IMR-90 (cell line): ENCODE measurements around the gene TOMM7. TPM values are rescaled to one million over a fixed set of nuclear protein-coding genes. Genes with fewer than 3 reads are reported as not detected.

Experiments
- ATAC-seq: fragments of 200-7000 bp; cut with Tn5 transposase; 2 replicates; pipeline ENCODE4 v1.9.1; 2020; ENCODE audit warnings: low read depth, mild to moderate bottlenecking, moderate library complexity
- BruUV-seq: library from RNA; stranded (reverse); fragments of 400-500 nt; replicated peaks from 2 replicates; lab custom pipeline; 2021; lab: Mats Ljungman, UMichigan
- CTCF ChIA-PET: fragments of 300-600 bp; formaldehyde crosslinking; extraction: SDS; loops from one replicate; lab custom pipeline; 2021; ENCODE audit warnings: antibody characterized with exemption; lab: Yijun Ruan, JAX
- POLR2A ChIA-PET: fragments of 300-600 bp; sonication (Branson Sonifier 250); formaldehyde crosslinking; loops from one replicate; lab custom pipeline; 2022; ENCODE audit warnings: antibody characterized with exemption; ENCODE audit not compliant: unreplicated experiment; lab: Charles Lee
- DNase-seq: peaks from one replicate; pipeline ENCODE4 v3.0.0; 2013
- H2AFZ ChIP-seq: replicated peaks from 2 replicates; pipeline ENCODE3; 2013; ENCODE audit warnings: low read length, mild to moderate bottlenecking; ENCODE audit not compliant: poor library complexity
- H2AK5ac ChIP-seq: 2 replicates; pipeline ENCODE4 v1.6.1; 2013; ENCODE audit warnings: low read depth, low read length, inconsistent platforms
- H2AK9ac ChIP-seq: replicated peaks from 2 replicates; pipeline ENCODE3; 2013; ENCODE audit warnings: mild to moderate bottlenecking, low read depth, low read length, moderate library complexity; ENCODE audit not compliant: poor library complexity
- H2BK120ac ChIP-seq: 2 replicates; pipeline ENCODE4 v1.6.1; 2013; ENCODE audit warnings: low read depth, low read length, inconsistent platforms
- H2BK15ac ChIP-seq: 3 replicates; pipeline ENCODE4 v1.6.1; 2013; ENCODE audit warnings: low read depth, low read length, inconsistent platforms
- H2BK20ac ChIP-seq: 2 replicates; pipeline ENCODE4 v1.6.1; 2013; ENCODE audit warnings: low read depth, mild to moderate bottlenecking, inconsistent platforms, low read length, moderate library complexity
- H2BK5ac ChIP-seq: 2 replicates; pipeline ENCODE4 v1.6.1; 2013; ENCODE audit warnings: mild to moderate bottlenecking, low read depth, low read length, inconsistent platforms; ENCODE audit not compliant: poor library complexity, severe bottlenecking
- H3K14ac ChIP-seq: replicated peaks from 2 replicates; pipeline ENCODE4 v1.6.1; 2013; ENCODE audit warnings: low read depth, low read length, inconsistent platforms
- H3K18ac ChIP-seq: 2 replicates; pipeline ENCODE4 v1.6.1; 2013; ENCODE audit warnings: low read depth, low read length, control low read depth
- H3K23ac ChIP-seq: 2 replicates; pipeline ENCODE4 v1.6.1; 2013; ENCODE audit warnings: low read depth, low read length, inconsistent platforms
- H3K27ac ChIP-seq: 2 replicates; pipeline ENCODE4 v1.5.1; 2013; ENCODE audit warnings: mild to moderate bottlenecking, control low read depth, low read length; ENCODE audit not compliant: insufficient read depth
- H3K27me3 ChIP-seq: 2 replicates; pipeline ENCODE4 v1.6.1; 2013; ENCODE audit warnings: low read length; ENCODE audit not compliant: control insufficient read depth, insufficient read depth
- H3K36me3 ChIP-seq: 2 replicates; pipeline ENCODE4 v1.6.1; 2013; ENCODE audit warnings: low read length, mixed read lengths; ENCODE audit not compliant: control insufficient read depth, insufficient read depth
- H3K4ac ChIP-seq: 2 replicates; pipeline ENCODE4 v1.6.1; 2013; ENCODE audit warnings: low read depth, low read length, inconsistent platforms
- H3K4me1 ChIP-seq: 2 replicates; pipeline ENCODE4 v1.6.1; 2013; ENCODE audit warnings: low read length, mixed read lengths; ENCODE audit not compliant: control insufficient read depth, insufficient read depth
- H3K4me2 ChIP-seq: 2 replicates; pipeline ENCODE4 v1.6.1; 2013; ENCODE audit warnings: low read depth, mild to moderate bottlenecking, control low read depth, low read length, moderate library complexity
- H3K4me3 ChIP-seq: 2 replicates; pipeline ENCODE4 v1.5.1; 2013; ENCODE audit warnings: low read depth, mild to moderate bottlenecking, control low read depth, low read length, moderate library complexity; ENCODE audit not compliant: insufficient read depth
- H3K56ac ChIP-seq: 2 replicates; pipeline ENCODE4 v1.6.1; 2013; ENCODE audit warnings: low read length, inconsistent platforms; ENCODE audit not compliant: insufficient read depth; ENCODE audit errors: extremely low read depth
- H3K79me1 ChIP-seq, 2 experiments: 2 replicates each; pipeline ENCODE4 v1.6.1; 2013; ENCODE audit warnings: low read length in 2 of 2, inconsistent platforms in 1 of 2, low read depth in 1 of 2
- H3K9ac ChIP-seq: 2 replicates; pipeline ENCODE4 v1.6.1; 2013; ENCODE audit warnings: low read depth, low read length, control low read depth
- H3K9me1 ChIP-seq: 2 replicates; pipeline ENCODE4 v1.6.1; 2013; ENCODE audit warnings: low read length, inconsistent platforms; ENCODE audit not compliant: insufficient read depth
- H3K9me3 ChIP-seq: 2 replicates; pipeline ENCODE4 v1.6.1; 2013; ENCODE audit warnings: low read length; ENCODE audit not compliant: control insufficient read depth, insufficient read depth
- H4K20me1 ChIP-seq: 2 replicates; pipeline ENCODE4 v1.6.1; 2013; ENCODE audit warnings: low read length, inconsistent platforms; ENCODE audit not compliant: insufficient read depth
- H4K5ac ChIP-seq: 2 replicates; pipeline ENCODE4 v1.6.1; 2013; ENCODE audit warnings: mild to moderate bottlenecking, low read depth, low read length, control low read depth
- H4K8ac ChIP-seq, 2 experiments: 2 replicates each; pipeline ENCODE4 v1.6.1; 2013; ENCODE audit warnings: low read depth in 2 of 2, low read length in 2 of 2, control low read depth in 1 of 2, inconsistent platforms in 1 of 2
- H4K91ac ChIP-seq: 2 replicates; pipeline ENCODE4 v1.6.1; 2013; ENCODE audit warnings: low read depth, low read length, inconsistent platforms; ENCODE audit not compliant: insufficient read depth
- CEBPB ChIP-seq: IDR thresholded peaks from 2 replicates; pipeline ENCODE4 v1.6.1; 2012; ENCODE audit warnings: low read depth, low read length, improper control_type of control experiment
- CHD1 ChIP-seq: IDR thresholded peaks from 2 replicates; pipeline ENCODE4 v1.6.1; 2012; ENCODE audit warnings: low read depth, low read length, improper control_type of control experiment
- FOS ChIP-seq: fragments of 150-350 bp; IDR thresholded peaks from 2 replicates; pipeline ENCODE4 v1.6.1; 2016; ENCODE audit warnings: low read depth, low read length
- MAFK ChIP-seq: IDR thresholded peaks from 2 replicates; pipeline ENCODE4 v1.6.1; 2012; ENCODE audit warnings: low read depth, low read length, improper control_type of control experiment
- MAZ ChIP-seq: IDR thresholded peaks from 2 replicates; pipeline ENCODE4 v1.6.1; 2012; ENCODE audit warnings: low read depth, mild to moderate bottlenecking, low read length, improper control_type of control experiment, moderate library complexity, borderline replicate concordance
- MXI1 ChIP-seq: IDR thresholded peaks from 2 replicates; pipeline ENCODE4 v1.6.1; 2012; ENCODE audit warnings: low read depth, mild to moderate bottlenecking, low read length, moderate library complexity, borderline replicate concordance
- NFE2L2 ChIP-seq: fragments of 150-350 bp; IDR thresholded peaks from 2 replicates; pipeline ENCODE4 v1.6.1; 2016; ENCODE audit warnings: low read depth, mild to moderate bottlenecking, low read length
- POLR2A ChIP-seq: IDR thresholded peaks from 2 replicates; pipeline ENCODE4 v1.6.1; 2012; ENCODE audit warnings: mild to moderate bottlenecking, low read depth, low read length
- RAD21 ChIP-seq: IDR thresholded peaks from 2 replicates; pipeline ENCODE4 v1.6.1; 2012; ENCODE audit warnings: low read length, improper control_type of control experiment
- RFX5 ChIP-seq: IDR thresholded peaks from 2 replicates; pipeline ENCODE4 v1.8.0; 2012; ENCODE audit warnings: low read depth, mild to moderate bottlenecking, low read length, moderate library complexity
- SMC3 ChIP-seq: fragments of 150-350 bp; IDR thresholded peaks from 2 replicates; pipeline ENCODE4 v1.6.1; 2016; ENCODE audit warnings: low read depth, mild to moderate bottlenecking, antibody characterized with exemption, low read length, moderate library complexity
- WGBS, 2 experiments: methylation state at CpG; one replicate each; pipeline versions ENCODE4 v1.1.5 to v1.1.7; 2013; ENCODE audit warnings: missing lambda C conversion rate in 2 of 2; ENCODE audit not compliant: insufficient read length in 1 of 2; ENCODE audit errors: extremely low coverage in 2 of 2; 5-methylcytosine and 5-hydroxymethylcytosine counted together
- dilution Hi-C: fragments of 300-500 bp; cut with HindIII; formaldehyde crosslinking; loops from one replicate; pipeline ENCODE4 v1.14.3; 2018; ENCODE audit warnings: low sequenced_read_pairs; ENCODE audit not compliant: unreplicated experiment
- in situ Hi-C: fragments of 300-500 bp; cut with MboI; formaldehyde crosslinking; loops from 3 replicates; pipeline ENCODE4 v1.14.3; 2019; ENCODE audit warnings: low sequenced_read_pairs, inconsistent platforms, mixed read lengths
- intact Hi-C: fragments of 100-400 bp; cut with micrococcal nuclease; formaldehyde crosslinking; loops from 2 replicates; pipeline ENCODE4 v1.10.0; 2022
- polyA plus RNA-seq, 3 experiments: library from polyadenylated mRNA; depleted of rRNA; stranded (reverse); fragments of >200 nt; gene quantifications; 2 replicates each; pipeline ENCODE4 v1.2.3, GENCODE V29; 2012; ENCODE audit warnings: low replicate concordance in 1 of 3
- total RNA-seq: library from RNA; depleted of rRNA; stranded (reverse); fragments of >200 nt; gene quantifications from 2 replicates; pipeline ENCODE4 v1.2.3, GENCODE V29; 2012
- TF ChIP-seq, protein P1 (sequence below): fragments of 150-350 bp; IDR thresholded peaks from 2 replicates; pipeline ENCODE4 v1.6.1; 2017; ENCODE audit warnings: mild to moderate bottlenecking, antibody characterized with exemption, low read length, low read depth
- TF ChIP-seq, protein P2 (sequence below): fragments of 150-350 bp; IDR thresholded peaks from 2 replicates; pipeline ENCODE4 v1.6.1; 2016; ENCODE audit warnings: low read depth, mild to moderate bottlenecking, low read length, moderate library complexity, borderline replicate concordance
- TF ChIP-seq, protein P3 (sequence below): conservative IDR thresholded peaks from 2 replicates; pipeline ENCODE4 v1.5.1; 2012; ENCODE audit warnings: mild to moderate bottlenecking, low read depth, low read length, improper control_type of control experiment

The TOMM7 gene
- total and polyA plus RNA-seq, 2 of the 4 experiments (the other 2 are of a cell fraction) = 67.2 to 727 TPM

DNA sequence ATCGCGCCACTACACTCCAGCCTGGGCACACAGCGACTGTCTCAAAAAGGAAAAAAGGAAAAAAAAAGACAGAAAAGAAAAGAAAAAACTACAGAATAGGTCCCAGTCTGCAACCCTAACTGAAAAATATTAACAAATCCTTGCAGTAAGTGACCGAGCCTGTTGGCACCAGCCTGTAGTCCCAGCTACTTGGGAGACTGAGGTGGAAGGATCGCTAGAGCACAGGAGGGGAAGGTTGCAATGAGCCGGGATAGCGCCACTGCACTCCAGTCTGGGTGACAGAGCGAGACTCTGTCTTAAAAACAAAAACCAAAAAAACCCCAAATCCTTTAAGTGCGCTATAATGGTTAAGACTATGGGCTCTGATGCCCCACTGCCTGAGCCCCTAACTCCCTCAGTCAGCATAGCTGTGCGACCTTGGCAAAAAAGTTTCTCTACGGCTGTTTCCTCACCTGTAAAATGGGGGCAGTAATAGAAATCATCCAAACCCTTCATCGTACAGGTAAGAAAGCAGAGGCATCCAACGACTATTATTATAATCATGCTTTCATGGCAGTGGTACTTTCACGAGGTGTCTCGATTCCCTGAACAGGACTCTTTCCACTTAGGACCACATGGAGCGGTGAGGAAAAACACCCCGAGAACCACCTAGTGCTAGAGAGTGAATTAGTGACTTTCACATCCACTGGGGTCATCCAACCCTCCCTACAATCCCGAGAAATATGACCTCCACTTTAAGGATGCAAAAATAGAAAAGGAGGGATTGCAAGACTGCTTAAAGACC lies 755 bp downstream of the TOMM7 start:
- Histone ChIP-seq H3K4me2 (peak overlapping the region; percentile 94), H2BK5ac (peak overlapping the region; percentile 80), H3K18ac (peak overlapping the region; percentile 85), H4K91ac (peak overlapping the region; percentile 86), H2BK120ac (peak overlapping the region; percentile 78), H2AFZ (peak overlapping the region; percentile 85), H4K5ac (peak overlapping the region; percentile 88), H3K9me3 (no peaks in the 10 kb centered on the region), H2AK5ac (peak overlapping the region; percentile 89), H3K27me3 (no peaks in the 10 kb centered on the region), H3K23ac (peak overlapping the region; percentile 97), H3K79me1 (peaks cover 28 to 40% of the 10 kb centered on the region in 2 experiments), H2AK9ac (peak overlapping the region; percentile 99), H3K27ac (peak overlapping the region; percentile 88), H3K9ac (peak overlapping the region; percentile 96), H4K8ac (peak overlapping the region; percentile 51 to 92), H2BK20ac (peak overlapping the region; percentile 29), H3K14ac (peak overlapping the region; percentile 98), H3K56ac (peak overlapping the region; percentile 95), H3K36me3 (peaks cover 3% of the 10 kb centered on the region), H4K20me1 (no peaks in the 10 kb centered on the region), H3K4ac (peak overlapping the region; percentile 96), H2BK15ac (peak overlapping the region; percentile 17; the same call in 1 of the 3 replicates), H3K9me1 (peaks cover 2% of the 10 kb centered on the region; the same call in 1 of the 2 replicates), H3K4me1 (peaks cover 5% of the 10 kb centered on the region), H3K4me3 (peak overlapping the region; percentile 82)
- in situ Hi-C loops = no loop called here
- ChIA-PET CTCF (interaction anchor here (0.6 to 1.8 kb wide), 4 partner anchors 30 to 466 kb away, joined by 3 to 7 read pairs (median 5); no protein-coding TSS in a partner anchor), POLR2A (interaction anchor here (0.7 to 0.9 kb wide), 2 partner anchors 241 to 259 kb away, joined by 3 to 13 read pairs; no protein-coding TSS in a partner anchor)
- TF ChIP-seq MAFK (no peak), FOS (no peak), POLR2A (no peak), NFE2L2 (no peak), RFX5 (no peak), RAD21 (no peak), MXI1 (no peak), SMC3 (no peak), CEBPB (no peak), CHD1 (no peak), MAZ (no peak)
- TF ChIP-seq, protein P1, sequence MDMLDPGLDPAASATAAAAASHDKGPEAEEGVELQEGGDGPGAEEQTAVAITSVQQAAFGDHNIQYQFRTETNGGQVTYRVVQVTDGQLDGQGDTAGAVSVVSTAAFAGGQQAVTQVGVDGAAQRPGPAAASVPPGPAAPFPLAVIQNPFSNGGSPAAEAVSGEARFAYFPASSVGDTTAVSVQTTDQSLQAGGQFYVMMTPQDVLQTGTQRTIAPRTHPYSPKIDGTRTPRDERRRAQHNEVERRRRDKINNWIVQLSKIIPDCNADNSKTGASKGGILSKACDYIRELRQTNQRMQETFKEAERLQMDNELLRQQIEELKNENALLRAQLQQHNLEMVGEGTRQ = no peak
- TF ChIP-seq, protein P2, sequence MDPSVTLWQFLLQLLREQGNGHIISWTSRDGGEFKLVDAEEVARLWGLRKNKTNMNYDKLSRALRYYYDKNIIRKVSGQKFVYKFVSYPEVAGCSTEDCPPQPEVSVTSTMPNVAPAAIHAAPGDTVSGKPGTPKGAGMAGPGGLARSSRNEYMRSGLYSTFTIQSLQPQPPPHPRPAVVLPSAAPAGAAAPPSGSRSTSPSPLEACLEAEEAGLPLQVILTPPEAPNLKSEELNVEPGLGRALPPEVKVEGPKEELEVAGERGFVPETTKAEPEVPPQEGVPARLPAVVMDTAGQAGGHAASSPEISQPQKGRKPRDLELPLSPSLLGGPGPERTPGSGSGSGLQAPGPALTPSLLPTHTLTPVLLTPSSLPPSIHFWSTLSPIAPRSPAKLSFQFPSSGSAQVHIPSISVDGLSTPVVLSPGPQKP = no peak
- TF ChIP-seq, protein P3, sequence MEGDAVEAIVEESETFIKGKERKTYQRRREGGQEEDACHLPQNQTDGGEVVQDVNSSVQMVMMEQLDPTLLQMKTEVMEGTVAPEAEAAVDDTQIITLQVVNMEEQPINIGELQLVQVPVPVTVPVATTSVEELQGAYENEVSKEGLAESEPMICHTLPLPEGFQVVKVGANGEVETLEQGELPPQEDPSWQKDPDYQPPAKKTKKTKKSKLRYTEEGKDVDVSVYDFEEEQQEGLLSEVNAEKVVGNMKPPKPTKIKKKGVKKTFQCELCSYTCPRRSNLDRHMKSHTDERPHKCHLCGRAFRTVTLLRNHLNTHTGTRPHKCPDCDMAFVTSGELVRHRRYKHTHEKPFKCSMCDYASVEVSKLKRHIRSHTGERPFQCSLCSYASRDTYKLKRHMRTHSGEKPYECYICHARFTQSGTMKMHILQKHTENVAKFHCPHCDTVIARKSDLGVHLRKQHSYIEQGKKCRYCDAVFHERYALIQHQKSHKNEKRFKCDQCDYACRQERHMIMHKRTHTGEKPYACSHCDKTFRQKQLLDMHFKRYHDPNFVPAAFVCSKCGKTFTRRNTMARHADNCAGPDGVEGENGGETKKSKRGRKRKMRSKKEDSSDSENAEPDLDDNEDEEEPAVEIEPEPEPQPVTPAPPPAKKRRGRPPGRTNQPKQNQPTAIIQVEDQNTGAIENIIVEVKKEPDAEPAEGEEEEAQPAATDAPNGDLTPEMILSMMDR = no peak
- WGBS, 2 experiments = no CpG with 5 or more reads among the region's 18 CpGs
- ATAC-seq (peak; percentile 15), DNase-seq (no peak)
- TSS peak; percentile 53 for BruUV-seq
- dilution Hi-C loops = no loop called here
- intact Hi-C loops = loop anchor here (1.0 to 5.0 kb wide), 5 partner anchors 33 to 261 kb away; partner anchors contain the start of genes HYCC1 and IL6
